HG02798 (cell line): Measurements from ENCODE around the gene PRTN3.
"Not testable (repeated sequence)": the region's sequence is repeated elsewhere in the genome, so short reads cannot be mapped to it uniquely, and the experiment has no call there.

Experiments used
- ATAC-seq: cut with Tn5 transposase; IDR thresholded peaks from one replicate; pipeline ENCODE4 v1.9.1; 2021; ENCODE audit warnings: mild to moderate bottlenecking; ENCODE audit not compliant: unreplicated experiment, poor library complexity

PRTN3 gene

DNA sequence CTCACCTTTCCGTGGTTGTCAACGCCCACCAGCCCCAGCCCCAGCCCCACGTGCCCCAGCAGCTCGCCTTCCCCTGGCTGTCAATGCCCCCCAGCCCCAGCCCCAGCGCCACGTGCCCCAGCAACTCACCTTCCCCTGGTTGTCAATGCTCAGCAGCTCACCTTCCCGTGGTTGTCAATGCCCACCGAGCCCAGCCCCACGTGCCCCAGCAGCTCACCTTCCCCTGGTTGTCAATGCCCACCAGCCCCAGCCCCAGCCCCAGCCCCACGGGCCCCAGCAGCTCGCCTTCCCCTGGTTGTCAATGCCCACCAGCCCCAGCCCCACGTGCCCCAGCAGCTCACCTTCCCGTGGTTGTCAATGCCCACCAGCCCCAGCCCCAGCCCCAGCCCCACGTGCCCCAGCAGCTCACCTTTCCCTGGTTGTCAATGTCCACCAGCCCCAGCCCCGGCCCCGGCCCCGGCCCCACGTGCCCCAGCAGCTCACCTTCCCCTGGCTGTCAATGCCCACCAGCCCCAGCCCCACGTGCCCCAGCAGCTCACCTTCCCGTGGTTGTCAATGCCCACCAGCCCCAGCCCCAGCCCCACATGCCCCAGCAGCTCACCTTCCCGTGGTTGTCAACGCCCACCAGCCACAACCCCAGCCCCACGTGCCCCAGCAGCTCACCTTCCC, 37.3 kb downstream of the PRTN3 start:
- not testable (repeated sequence) for ATAC-seq

DNA sequence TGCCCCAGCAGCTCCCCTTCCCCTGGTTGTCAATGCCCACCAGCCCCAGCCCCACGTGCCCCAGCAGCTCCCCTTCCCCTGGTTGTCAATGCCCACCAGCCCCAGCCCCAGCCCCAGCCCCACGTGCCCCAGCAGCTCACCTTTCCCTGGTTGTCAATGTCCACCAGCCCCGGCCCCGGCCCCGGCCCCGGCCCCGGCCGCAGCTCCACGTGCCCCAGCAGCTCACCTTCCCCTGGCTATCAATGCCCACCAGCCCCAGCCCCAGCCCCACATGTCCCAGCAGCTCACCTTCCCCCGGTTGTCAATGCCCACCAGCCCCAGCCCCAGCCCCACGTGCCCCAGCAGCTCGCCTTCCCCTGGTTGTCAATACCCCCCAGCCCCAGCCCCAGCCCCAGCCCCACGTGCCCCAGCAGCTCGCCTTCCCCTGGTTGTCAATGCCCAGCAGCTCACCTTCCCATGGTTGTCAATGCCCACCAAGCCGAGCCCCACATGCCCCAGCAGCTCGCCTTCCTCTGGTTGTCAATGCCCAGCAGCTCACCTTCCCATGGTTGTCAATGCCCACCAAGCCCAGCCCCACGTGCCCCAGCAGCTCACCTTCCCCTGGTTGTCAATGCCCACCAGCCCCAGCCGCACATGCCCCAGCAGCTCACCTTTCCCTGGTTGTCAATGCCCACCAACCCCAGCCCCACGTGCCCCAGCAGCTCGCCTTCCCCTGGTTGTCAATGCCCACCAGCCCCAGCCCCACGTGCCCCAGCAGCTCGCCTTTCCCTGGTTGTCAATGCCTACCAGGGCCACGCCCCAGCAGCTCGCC, 38.2 kb downstream of the PRTN3 start:
- ATAC-seq = not testable (repeated sequence)

DNA sequence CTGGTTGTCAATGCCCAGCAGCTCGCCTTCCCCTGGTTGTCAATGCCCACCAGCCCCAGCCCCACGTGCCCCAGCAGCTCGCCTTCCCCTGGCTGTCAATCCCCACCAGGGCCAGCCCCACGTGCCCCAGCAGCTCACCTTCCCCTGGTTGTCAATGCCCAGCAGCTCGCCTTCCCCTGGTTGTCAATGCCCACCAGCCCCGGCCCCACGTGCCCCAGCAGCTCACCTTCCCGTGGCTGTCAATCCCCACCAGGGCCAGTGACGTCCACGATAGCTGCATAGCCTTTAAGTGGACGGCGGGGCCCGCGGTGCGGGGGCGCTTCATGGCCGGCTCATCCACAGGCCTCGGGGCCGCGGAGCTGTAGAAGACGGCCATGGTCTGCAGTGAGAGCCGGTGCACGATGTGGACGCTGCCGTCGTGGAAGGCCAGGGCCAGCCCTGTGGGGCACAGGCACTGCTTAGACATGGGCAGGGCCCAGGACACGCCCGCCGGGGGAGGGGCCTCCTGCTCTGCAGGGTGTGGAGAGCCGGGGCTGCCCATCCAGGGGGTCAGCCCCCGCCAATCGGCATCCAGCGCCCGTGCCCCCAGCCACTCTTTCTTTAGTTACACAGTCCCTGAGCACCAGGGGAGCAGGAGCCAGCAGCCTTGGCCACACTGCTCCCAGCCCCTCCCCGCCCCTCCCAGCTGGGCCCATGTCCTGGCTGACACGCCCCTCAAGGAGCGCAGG, 39.1 kb downstream of the PRTN3 start:
- ATAC-seq = no peak

DNA sequence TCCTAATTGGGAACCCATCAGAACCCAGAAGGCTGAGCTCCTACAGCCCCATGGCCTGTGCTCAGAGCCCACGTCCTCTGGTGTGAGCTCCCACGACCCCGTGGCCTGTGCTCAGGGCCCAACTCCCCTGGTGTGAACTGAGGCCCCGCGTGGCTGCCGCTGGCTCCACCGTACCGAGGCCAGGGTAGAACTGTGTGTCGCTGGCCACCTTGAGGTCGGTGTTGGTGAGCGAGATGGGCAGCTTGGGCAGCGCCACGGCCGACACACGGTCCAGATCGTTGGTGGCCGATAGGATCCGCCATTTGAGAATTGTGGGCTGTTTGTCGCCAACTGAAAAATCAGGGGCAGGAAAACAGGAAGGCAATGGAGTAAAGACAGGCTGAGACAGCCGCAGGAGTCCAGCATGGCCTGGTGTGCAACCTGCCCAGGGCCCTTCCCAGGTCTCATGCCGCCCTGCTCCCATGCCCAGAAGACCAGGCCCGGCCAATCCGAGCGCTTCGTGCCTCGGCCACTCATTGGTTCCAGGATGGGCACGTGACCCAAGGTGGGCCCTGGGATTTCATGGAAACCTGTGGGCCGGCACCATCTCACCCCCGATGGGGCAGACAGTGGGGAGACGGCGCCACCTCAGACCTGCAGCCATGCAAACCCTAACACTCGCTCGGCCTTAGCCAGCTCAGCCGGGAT, 40.7 kb downstream of the PRTN3 start:
- no peak for ATAC-seq

DNA sequence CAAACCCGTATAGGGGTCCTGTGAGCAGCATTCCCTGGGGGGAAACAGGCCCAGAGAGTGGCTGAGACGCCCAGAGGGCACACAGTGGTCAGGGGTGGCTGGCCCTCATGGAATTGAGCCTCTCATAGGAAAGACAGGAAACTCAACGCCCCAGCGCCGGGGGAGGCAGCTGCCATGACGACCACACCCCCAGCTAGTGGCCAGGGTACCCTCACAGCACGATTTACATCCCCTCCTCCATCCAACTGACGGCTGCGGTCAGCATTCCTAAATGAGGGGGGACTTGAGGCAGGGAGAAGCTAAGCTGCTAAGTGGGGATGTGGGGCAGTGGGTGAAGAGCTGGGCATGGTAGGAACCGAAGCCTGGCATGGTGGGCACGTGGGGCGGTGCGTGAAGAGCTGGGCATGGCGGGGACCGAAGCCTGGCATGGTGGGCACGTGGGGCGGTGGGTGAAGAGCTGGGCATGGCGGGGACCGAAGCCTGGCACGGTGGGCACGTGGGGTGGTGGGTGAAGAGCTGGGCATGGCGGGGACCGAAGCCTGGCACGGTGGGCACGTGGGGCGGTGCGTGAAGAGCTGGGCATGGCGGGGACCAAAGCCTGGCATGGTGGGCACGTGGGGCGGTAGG, 42.2 kb downstream of the PRTN3 start:
- ATAC-seq = no peak

DNA sequence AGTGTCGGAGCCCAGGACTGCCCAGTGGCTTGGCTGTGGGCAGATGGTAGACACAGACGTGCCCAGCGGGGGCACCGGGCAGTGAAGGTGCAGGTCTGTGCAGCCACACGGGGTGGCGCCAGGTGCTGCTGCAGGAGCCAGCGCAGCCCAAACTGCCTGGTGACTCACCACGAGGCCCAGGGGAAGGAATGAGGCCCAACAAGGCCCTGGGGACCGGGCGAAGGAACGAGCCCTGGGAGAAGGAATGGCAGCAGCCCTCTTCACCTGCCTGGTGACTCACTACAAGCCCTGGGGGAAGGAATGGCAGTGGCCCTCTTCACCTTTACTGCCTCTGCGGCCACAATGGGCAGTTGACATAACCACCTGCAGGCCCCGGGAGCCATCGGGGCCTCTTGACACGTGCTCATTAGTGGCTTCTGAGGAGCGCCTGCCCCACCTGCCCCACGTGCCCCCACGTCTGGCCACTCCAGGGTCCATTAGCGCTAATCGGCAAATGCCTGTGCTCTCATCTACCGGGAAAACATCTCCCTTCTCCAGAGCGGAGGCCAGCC, 42.9 kb downstream of the PRTN3 start:
- no peak for ATAC-seq

DNA sequence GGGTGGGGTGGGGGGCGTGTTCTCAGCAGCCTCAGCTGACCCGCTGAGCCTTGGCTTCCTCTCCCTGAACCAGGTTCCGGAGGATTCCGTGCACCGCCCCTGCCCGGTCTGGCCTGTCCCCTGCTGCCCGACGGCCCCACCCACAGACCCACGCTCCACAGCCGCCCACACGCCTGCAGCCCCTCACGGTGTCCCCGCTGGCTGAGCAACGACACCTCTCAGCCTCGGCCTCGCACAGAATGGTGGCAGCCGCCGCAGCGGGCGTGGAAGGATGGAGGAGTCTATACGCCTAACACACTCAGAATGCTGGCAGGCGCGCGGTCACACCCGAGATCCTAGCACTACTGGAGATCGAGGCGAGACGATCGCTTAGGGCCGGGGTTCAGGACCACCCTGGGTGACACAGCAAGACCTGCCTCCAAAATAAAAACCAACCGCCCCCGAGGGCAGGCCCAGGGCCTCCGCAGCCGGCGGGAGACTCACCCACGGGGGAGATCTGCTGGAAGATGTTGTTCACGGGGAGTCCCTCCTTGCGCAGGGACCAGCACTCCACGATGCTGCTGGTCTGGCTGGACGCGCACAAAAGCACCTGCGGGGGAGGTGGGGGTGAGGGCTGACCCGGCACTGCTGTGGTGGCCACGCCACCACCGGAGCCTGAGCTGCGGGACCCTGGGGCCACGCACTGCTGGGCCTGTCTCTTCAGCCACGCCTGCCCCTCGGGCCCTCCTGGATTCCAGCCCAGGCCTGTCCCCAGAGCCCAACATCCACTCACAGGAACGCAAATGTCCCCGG, 43.8 kb downstream of the PRTN3 start:
- ATAC-seq = no peak

DNA sequence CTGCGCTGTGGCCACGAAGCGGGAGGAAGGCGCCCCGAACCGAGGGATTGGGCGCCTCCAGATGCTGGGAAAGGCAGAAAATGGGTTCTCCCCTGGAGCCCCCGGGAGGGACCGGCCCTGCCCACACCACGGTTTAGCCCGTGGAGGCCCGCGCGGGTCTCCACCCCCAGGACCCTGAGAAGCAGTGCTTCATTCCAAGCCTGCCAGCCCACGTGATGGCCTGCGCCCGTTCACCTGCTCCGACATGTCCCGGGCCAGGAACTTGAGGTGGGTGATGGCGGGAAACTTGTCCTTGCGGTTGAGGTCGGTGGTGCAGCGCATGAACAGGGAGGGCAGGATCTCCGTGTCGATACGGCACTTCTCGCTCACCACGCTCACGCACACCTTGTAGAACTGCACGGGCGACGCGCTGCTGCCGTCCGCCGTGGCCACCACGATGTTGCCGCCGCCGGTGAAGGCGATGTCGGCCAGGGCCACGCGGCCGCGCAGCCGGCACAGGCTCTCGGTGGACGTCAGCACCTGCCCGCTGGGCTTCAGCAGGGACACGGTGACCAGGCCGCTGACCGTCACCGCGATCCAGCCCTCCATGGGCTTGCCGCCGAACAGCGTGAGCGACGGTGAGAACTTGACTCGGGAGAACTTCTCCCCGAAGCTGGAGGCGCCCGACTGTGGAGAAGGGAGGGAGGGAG, 44.9 kb downstream of the PRTN3 start:
- ATAC-seq = no peak

DNA sequence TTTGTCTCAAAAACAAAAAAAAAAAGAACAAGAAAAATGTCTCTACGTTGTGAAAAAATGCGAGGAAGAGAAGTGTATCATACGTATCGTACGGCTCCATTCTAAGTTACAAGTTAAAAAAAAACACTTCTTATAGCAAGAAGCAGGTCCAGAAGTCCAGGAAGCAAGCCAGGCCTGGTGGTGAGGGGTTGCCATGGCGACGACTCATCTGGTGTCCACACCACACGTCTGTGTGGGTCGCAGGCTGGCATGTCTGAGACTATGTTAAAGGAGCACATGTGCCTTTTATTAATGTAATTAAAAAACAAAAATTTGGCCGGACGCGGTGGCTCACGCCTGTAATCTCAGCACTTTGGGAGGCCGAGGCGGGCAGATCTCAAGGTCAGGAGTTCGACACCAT, 46.3 kb downstream of the PRTN3 start:
- ATAC-seq = no peak

DNA sequence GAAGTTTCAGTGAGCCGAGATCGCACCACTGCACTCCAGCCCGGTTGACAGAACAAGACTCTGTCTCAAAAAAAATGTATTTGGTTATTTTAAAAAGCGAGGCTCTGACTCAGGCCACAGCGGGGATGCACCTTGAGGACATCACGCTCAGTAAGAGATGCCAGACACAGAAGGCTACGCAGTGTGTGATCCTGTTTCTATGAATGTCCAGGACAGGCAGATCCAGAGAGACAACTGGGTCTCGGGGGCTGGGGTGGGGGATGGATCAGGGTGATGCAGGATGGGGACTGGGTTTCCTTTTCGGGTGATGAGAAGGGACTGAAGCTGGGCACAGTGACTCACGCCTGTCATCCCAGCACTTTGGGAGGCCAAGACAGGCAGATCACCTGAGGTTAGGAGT, 46.8 kb downstream of the PRTN3 start:
- ATAC-seq = no peak

DNA sequence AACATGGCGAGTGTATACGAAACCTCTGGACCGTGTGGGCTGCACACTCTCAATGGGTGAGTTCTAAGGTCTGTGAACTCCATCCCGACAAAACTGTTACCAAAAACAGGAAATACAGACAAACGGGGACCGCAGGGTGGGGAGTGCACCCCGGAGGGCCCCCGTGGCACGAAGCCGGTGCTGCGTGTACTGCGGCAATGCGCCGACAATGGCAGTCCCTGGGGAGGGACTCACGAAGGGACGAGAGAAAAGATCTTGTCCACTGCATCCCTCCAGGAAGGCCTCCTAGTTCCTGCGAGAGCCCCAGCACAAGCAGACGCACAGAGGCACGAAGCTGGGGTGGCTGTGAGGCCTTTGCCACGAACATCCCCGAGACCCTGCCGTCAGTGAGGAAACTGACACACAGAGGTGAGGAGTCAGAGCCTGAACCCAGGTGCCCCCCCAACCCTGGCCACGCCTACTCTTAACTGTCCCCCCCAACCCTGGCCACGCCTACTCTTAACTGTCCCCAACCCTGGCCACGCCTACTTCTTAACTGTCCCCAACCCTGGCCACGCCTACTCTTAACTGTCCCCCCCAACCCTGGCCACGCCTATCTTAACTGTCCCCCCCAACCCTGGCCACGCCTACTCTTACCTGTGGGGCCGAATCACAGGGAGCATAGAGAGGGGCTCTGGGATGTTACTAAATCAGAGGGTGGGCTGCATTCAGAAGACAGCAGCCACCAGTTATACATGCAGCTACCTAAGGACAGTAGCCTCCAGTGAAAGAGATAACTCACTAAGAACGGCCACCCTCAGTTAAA, 48.0 kb downstream of the PRTN3 start:
- no peak for ATAC-seq

DNA sequence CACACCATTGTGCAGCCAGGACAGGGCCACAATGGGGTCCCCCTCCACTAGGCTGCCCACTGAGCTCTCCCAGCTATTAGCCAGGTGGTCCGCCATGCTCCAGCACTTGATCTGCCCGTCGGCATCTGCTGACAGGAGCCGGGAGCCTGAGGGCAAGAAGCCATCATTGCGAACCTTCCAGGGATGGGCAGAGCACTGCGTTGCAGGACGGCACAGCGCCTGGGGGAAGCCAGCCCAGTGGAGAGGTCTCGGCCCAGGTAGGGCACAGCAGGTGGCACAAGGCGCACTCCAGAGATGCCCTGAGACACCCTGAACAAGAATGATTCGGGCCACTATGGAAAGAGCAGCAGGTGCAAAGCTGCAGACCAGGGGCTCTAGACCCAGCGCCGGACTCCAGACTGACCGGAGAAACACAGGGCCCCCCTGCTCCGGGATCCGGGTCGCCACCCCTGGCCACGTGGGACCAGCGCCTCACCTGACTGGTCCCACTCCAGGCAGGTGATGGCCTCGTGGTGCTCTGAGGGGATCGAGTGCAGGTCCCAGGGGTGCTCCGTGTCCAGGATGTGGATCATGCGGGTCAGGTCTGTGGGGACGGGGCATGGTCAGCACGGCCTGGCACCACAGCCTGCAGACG, 49.0 kb downstream of the PRTN3 start:
- no peak for ATAC-seq

DNA sequence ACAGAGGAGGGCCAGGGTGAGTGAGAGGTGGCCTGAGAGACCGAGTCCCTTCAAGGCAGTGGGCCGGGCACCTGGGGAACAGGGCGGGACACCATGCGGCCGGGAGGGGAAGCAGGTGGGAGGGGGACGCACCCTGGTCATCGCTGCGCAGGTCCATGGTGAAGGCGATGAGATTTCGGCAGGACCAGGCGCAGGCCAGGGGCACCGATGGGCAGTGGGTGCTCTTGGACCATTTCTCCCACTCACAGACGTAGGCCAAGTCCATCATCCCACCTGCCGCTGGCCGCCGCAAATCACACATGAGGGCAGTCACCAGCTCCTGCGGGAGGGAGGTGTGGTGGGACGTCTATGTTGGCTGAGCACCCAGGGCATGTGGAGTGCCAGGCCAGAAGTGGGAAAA, 50.0 kb downstream of the PRTN3 start:
- no peak for ATAC-seq

DNA sequence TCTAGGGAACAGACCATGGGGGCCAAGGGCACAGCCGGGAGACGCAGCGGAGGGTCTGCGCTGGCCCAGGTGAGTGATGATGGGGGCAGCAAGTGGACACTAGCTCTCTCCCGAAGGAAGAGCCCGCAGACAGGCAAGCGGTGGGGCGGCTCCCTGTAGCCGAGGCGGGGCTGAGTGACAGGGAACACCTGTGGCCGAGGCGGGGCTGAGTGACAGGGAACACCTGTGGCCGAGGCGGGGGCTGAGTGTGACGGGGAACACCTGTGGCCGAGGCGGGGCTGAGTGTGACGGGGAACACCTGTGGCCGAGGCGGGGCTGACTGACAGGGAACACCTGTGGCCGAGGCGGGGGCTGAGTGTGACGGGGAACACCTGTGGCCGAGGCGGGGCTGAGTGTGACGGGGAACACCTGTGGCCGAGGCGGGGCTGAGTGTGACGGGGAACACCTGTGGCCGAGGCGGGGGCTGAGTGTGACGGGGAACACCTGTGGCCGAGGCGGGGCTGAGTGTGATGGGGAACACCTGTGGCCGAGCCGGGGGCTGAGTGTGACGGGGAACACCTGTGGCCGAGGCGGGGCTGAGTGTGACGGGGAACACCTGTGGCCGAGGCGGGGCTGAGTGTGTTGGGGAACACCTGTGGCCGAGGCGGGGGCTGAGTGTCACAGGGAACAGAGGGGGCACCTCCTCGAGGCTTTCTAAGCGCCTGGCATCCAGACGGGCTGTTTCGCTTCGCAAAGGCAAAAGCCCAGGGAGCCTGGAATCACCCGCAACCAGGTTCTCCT, 50.8 kb downstream of the PRTN3 start:
- not testable (repeated sequence) for ATAC-seq

DNA sequence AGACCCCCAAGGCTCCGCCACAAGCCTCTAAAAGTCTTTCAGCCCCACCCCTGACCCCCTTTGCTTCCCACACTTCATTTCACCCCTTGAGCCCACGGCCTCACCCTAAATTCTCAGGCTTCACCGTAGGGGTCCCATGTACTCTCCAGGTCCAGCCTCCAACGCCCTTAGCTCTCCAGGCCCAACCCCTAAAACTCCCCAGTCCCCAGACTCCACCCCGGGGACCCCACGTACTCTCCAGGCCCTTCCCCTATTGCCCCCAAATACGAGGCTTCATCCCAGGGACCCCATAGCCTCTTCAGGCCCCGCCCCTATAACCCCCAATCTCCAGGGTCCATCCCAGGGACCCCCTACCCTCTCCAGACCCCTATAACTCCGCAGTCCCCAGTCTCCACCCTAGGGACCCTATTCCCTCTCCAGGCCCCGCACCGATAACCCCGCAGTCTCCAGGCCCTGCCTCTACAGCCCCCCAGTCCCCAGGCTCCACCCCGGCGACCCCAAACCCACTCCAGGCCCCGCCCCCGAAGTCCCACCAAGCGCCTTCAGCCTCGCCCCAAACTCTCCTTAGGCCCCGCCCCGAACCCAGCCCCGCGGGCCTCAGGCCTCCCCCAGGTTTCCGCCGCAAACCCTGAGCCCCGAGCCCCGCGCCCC, 51.6 kb downstream of the PRTN3 start:
- no peak for ATAC-seq
